Tibial artery (tissue), 4 donors: ENCODE measurements around the gene CXorf58.

Experiments used
- DNase-seq, 2 donors: peaks; one replicate each; pipeline ENCODE4 v3.0.0-alpha.2; 2019
- H3K27ac ChIP-seq, 2 donors: fragments of 200-600 bp; sonication (generic) in 1 of 2; 1 replicate in 1 of 2; 2 replicates in 1 of 2; pipeline ENCODE4 v1.5.1; 2018 to 2019; ENCODE audit warnings: mild to moderate bottlenecking in 1 of 2
- H3K27me3 ChIP-seq, 2 donors: fragments of 200-600 bp; sonication (generic) in 1 of 2; one replicate each; pipeline versions ENCODE4 v1.5.1 to v1.6.0; 2016 to 2019
- H3K36me3 ChIP-seq, 3 donors: fragments of 200-600 bp; sonication (generic) in 2 of 3; one replicate each; pipeline ENCODE4 v1.5.1; 2016 to 2019; ENCODE audit warnings: mild to moderate bottlenecking in 2 of 3
- H3K4me1 ChIP-seq, 4 donors: fragments of 200-600 bp; sonication (generic) in 2 of 4; 1 replicate in 3 of 4; 2 replicates in 1 of 4; pipeline ENCODE4 v1.5.1; 2016 to 2019
- H3K4me3 ChIP-seq, 2 donors: fragments of 200-600 bp; sonication (generic) in 1 of 2; 1 replicate in 1 of 2; 2 replicates in 1 of 2; pipeline ENCODE4 v1.5.1; 2018 to 2019; ENCODE audit warnings: mild to moderate bottlenecking in 2 of 2
- H3K9me3 ChIP-seq, 3 donors: fragments of 200-600 bp; sonication (generic) in 1 of 3; one replicate each; pipeline ENCODE4 v1.5.1; 2016 to 2019
- CTCF ChIP-seq, 2 experiments: fragments of 200-600 bp in 1 of 2; fragments of 450-650 bp in 1 of 2; IDR thresholded peaks; one replicate each; pipeline ENCODE4 v1.5.1; 2017 to 2019; ENCODE audit warnings: antibody characterized with exemption in 2 of 2, mild to moderate bottlenecking in 1 of 2, moderate library complexity in 1 of 2
- intact Hi-C: fragments of 100-400 bp; cut with DNase I; formaldehyde crosslinking; loops from one replicate; pipeline ENCODE4 v1.15.0; 2023; ENCODE audit warnings: low total_unique reads

CXorf58 gene

GRCh38 chrX:23952391-23952790 is 44.6 kb downstream of the CXorf58 start:
- Histone ChIP-seq H3K9me3 (no peaks in the 10 kb centered on the region), H3K36me3 (no peaks in the 10 kb centered on the region), H3K4me3 (no peak overlapping the region), H3K27ac (no peak overlapping the region), H3K27me3 (no peaks in the 10 kb centered on the region), H3K4me1 (no peaks in the 10 kb centered on the region)
- TF ChIP-seq CTCF (IDR thresholded peaks at IDR 0.05): no peak
- DNase-seq: no peak
- intact Hi-C loops: no loop called here

- H3K9me3 ChIP-seq: no peaks in the 10 kb centered on the region
- H3K4me3 ChIP-seq: no peak overlapping the region
- H3K27me3 ChIP-seq: no peaks in the 10 kb centered on the region
- H3K27ac ChIP-seq: no peak overlapping the region
- no peak for DNase-seq
- TF ChIP-seq CTCF (IDR thresholded peaks at IDR 0.05): no peak
- H3K36me3 ChIP-seq: no peaks in the 10 kb centered on the region
- H3K4me1 ChIP-seq: no peaks in the 10 kb centered on the region
- intact Hi-C loops: no loop called here
Measured at GRCh38 chrX:23952984-23953907, 45.4 kb downstream of the CXorf58 start.

GRCh38 chrX:23953908-23954269 is 46.1 kb downstream of the CXorf58 start:
- no peaks in the 10 kb centered on the region for H3K4me1 ChIP-seq
- no peaks in the 10 kb centered on the region for H3K9me3 ChIP-seq
- DNase-seq: no peak
- no peaks in the 10 kb centered on the region for H3K27me3 ChIP-seq
- H3K4me3 ChIP-seq: no peak overlapping the region
- TF ChIP-seq CTCF (IDR thresholded peaks at IDR 0.05): no peak
- no peaks in the 10 kb centered on the region for H3K36me3 ChIP-seq
- intact Hi-C loops: no loop called here
- no peak overlapping the region for H3K27ac ChIP-seq

GRCh38 chrX:23954396-23954795 is 46.6 kb downstream of the CXorf58 start:
- intact Hi-C loops: no loop called here
- Histone ChIP-seq H3K4me1 (no peaks in the 10 kb centered on the region), H3K4me3 (no peak overlapping the region), H3K27ac (no peak overlapping the region), H3K36me3 (no peaks in the 10 kb centered on the region), H3K9me3 (no peaks in the 10 kb centered on the region), H3K27me3 (no peaks in the 10 kb centered on the region)
- DNase-seq: no peak
- no peak for TF ChIP-seq CTCF (IDR thresholded peaks at IDR 0.05)

GRCh38 chrX:23959781-23960180 is 52.0 kb downstream of the CXorf58 start:
- Histone ChIP-seq H3K27ac (no peak overlapping the region), H3K4me3 (no peak overlapping the region), H3K36me3 (no peaks in the 10 kb centered on the region), H3K4me1 (no peaks in the 10 kb centered on the region), H3K27me3 (no peaks in the 10 kb centered on the region), H3K9me3 (peaks cover 0 to 4% (median 0%) of the 10 kb centered on the region in 3 donors)
- intact Hi-C loops: no loop called here
- TF ChIP-seq CTCF (IDR thresholded peaks at IDR 0.05): no peak
- DNase-seq: no peak
